ENCODE measurements around the gene SDHD.
A peak's percentile ranks its signal among the peaks of the same experiment; 100 is the strongest.
"Not testable (repeated sequence)": the region's sequence is repeated elsewhere in the genome, so short reads cannot be mapped to it uniquely, and the experiment has no call there.

SDHD gene

DNA sequence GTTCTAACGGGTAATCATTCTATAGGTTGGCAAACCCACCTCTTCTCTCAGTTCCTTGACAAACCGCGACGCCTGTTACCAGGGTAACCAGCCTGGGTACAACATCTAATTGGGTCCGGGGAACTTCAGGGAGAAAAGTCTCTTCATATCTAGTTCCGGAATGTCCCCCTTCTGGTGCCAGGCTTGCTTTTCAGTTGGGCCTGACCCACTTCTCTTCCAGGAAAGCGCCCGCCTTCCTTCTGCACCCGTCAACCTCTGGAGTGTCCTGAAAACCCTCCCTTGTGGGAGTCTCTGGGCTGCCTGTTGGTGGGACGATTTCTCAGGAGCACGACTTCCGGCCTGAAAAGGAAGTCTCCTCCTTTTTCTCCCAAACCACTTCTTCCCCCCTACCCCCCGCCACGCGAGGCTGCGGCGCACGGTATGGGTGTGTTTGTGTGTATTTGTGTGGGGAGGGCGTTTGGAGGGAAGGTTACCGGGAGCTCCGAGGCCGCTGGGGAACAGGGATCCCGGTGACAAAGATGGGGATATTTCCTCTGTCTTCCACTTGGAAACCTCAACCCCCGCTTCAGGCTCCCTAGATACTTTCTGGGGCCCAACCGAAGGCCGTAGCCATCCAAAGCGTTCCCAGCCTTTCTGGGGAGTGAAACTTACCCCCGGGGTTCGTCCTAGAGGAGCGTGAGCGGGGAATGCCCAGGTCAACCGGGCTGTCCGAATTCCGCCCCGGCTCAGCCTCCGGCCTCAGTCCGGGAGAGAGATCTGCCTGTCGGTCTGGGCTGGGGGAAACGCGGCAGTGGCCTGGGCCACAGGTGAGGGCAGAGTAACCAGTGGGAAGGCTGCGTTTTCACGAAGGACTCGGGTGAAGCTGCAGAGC lies 12.5 kb upstream of the SDHD start, which contains the start of the genes NKAPD1 and PIH1D2:
TSS of gene NKAPD1 (plus strand) at position 359 of the 871 bp plus-strand sequence. CDS start 1,276 bp downstream, outside the sequence.
TSS of gene PIH1D2 (minus strand) at position 77 of the 871 bp plus-strand sequence. CDS start 843 bp downstream, outside the sequence.
- H3K4me3 ChIP-seq (ENCODE audit: control insufficient read depth, low read depth, low read length): peak within 1 kb of the TSS; percentile 82
- DNase-seq (ENCODE audit: low read depth): peak; percentile 88
- TF ChIP-seq, protein P1, sequence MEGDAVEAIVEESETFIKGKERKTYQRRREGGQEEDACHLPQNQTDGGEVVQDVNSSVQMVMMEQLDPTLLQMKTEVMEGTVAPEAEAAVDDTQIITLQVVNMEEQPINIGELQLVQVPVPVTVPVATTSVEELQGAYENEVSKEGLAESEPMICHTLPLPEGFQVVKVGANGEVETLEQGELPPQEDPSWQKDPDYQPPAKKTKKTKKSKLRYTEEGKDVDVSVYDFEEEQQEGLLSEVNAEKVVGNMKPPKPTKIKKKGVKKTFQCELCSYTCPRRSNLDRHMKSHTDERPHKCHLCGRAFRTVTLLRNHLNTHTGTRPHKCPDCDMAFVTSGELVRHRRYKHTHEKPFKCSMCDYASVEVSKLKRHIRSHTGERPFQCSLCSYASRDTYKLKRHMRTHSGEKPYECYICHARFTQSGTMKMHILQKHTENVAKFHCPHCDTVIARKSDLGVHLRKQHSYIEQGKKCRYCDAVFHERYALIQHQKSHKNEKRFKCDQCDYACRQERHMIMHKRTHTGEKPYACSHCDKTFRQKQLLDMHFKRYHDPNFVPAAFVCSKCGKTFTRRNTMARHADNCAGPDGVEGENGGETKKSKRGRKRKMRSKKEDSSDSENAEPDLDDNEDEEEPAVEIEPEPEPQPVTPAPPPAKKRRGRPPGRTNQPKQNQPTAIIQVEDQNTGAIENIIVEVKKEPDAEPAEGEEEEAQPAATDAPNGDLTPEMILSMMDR (conservative IDR thresholded peaks at IDR 0.05; ENCODE audit: control insufficient read depth, insufficient read depth, low read depth, low read length): peak; percentile 1

DNA sequence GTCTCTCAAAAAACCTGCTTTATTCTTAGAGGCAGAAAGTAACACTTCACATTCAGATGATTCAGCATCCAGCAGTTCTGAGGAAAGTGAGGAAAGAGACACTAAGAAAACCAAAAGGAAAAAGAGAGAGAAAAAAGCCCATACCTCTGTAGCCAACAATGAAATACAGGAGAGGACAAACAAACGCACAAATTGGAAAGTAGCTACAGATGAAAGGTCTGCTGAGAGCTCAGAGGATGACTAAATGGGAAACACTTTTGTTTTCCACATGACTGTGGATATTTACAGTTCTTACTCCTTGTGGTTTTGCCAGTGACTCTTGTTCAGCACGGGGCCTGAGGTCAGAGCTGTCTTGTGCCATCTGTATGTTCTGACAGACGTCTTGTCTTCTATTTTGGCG lies 3.9 kb upstream of the SDHD start:
- TF ChIP-seq, protein P1 (conservative IDR thresholded peaks at IDR 0.05; ENCODE audit: control insufficient read depth, insufficient read depth, low read depth, low read length): no peak
- H3K4me3 ChIP-seq (ENCODE audit: control insufficient read depth, low read depth, low read length): no peak overlapping the region
- DNase-seq (ENCODE audit: low read depth): peak; percentile 86

DNA sequence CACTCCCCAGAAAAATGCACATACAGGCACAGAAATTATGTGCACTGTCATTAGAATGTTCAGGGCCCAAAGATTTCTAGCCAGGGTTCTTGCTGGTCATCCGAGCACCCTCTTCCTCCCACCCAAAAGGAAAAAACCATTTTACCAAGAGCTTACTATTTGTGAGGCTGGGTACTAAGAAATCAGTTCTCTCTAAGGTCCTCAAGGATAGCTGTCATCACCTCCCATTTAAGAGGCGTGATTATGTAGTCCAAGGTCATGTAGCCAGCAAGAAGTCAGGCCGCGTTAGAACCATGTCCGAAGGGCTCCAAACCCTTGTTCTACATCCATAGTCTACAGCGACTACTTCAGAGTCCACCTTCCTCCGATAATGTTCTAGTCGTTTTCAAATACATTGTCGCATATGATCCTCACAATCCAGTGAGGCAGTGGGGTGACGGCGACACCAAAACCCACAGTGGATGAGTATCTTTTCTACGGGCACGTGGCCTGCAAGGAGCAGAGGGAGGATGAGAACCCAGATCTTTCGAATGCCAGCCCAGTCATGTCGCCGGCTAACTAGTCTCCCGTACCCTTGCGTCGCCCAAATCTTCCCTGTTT lies 751 bp upstream of the SDHD start:
- peak; percentile 42 for DNase-seq (ENCODE audit: low read depth)
- TF ChIP-seq, protein P1 (conservative IDR thresholded peaks at IDR 0.05; ENCODE audit: control insufficient read depth, insufficient read depth, low read depth, low read length): no peak
- peak overlapping the region; percentile 98 for H3K4me3 ChIP-seq (ENCODE audit: control insufficient read depth, low read depth, low read length)

DNA sequence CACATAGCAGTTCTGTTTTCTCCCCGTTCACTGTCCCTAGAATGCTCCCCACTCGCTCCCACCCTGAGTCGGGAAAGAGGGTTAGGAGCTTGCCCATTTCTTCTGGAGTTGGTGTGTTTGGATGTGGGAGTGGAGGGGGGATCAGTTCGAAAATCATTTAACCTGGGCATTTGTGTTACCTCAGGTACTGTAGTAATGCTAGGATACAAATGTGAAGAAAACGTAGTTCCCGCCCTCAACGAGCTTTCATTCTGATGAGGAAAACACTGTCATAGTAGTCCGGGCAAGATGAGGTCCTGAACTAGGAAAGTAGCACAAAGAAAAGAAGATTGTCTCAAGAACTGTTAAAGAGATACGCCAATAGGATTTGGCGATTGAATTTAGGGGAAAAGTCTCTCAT lies 539 bp downstream of the SDHD start:
- H3K4me3 ChIP-seq (ENCODE audit: control insufficient read depth, low read depth, low read length): peak overlapping the region; percentile 98
- TF ChIP-seq, protein P1 (conservative IDR thresholded peaks at IDR 0.05; ENCODE audit: control insufficient read depth, insufficient read depth, low read depth, low read length): no peak
- no peak for DNase-seq (ENCODE audit: low read depth)

DNA sequence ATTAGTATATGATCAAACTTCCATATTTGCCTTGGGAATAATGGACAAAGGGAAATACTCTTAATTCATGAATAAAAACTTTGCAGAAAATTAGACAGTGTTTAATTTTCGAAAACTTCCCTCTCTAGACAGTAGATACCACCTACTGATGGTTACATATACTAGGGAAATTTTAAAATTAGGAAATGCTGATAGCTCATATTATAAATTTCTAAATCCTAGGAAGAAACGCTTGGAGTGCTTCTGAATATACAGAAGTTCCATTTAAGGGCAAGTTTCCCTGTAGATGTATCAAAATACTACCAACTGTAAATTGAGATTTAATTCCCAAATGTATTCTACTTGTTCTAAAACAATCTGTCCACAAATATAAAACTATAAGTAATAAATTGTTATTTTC lies 8.6 kb downstream of the SDHD start:
- H3K4me3 ChIP-seq (ENCODE audit: control insufficient read depth, low read depth, low read length): not testable (repeated sequence)

DNA sequence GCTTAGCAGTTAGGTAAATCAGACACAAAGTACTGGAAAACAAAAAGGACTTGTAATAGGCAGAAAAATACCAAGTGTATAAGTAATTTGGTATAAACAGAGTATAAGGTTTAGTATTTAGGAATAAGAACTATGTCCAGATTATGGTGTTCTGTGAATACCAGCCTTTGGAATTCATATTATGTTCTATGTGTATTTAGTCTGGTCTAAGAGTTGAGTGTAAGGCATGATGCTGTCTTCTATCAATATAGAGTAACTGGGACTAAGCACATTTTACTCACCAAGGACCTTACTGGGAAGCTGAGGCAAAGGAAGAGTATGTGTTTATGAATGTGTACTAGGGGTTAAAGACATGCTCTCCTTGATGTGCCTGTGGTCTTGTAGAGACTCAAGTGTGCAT lies 9.5 kb downstream of the SDHD start:
- TF ChIP-seq, protein P1 (conservative IDR thresholded peaks at IDR 0.05; ENCODE audit: control insufficient read depth, insufficient read depth, low read depth, low read length): no peak
- no peak for DNase-seq (ENCODE audit: low read depth)
- no peak overlapping the region for H3K4me3 ChIP-seq (ENCODE audit: control insufficient read depth, low read depth, low read length)

More for the DNA sequence above, 8.6 kb downstream of the SDHD start:
- DNase-seq (ENCODE audit: low read depth): not testable (repeated sequence)
